Activated T-helper 1 cell treated with anti-CD3 and anti-CD28 coated beads, Interleukin-12 subunit alpha, Interleukin-12 subunit beta, Interleukin-2, Interleukin-4 antibody, amounts not matched to agents 30 ng/mL and 10 ng/mL and 1 ng/mL, durations not matched to agents 14 hours and 24 hours and 36 hours (primary cell): ENCODE results near the gene SCRN2. TPM values are rescaled to one million over a fixed set of nuclear protein-coding genes. Genes with fewer than 3 reads are reported as not detected.

Experiments used
- DNase-seq: peaks from one replicate; pipeline ENCODE4 v3.0.0; 2021; ENCODE audit warnings: low spot score
- H3K27ac Mint-ChIP-seq: one replicate; pipeline ENCODE4 v1.8.0; 2021; ENCODE audit warnings: mild to moderate bottlenecking, mixed read lengths
- H3K27me3 Mint-ChIP-seq: one replicate; pipeline ENCODE4 v1.8.0; 2022; ENCODE audit warnings: mild to moderate bottlenecking, moderate library complexity, mixed read lengths; ENCODE audit not compliant: insufficient read depth
- H3K36me3 Mint-ChIP-seq: one replicate; pipeline ENCODE4 v1.8.0; 2021; ENCODE audit warnings: low read depth, mixed read lengths
- H3K4me1 Mint-ChIP-seq: one replicate; pipeline ENCODE4 v1.8.0; 2021; ENCODE audit warnings: low read depth, mixed read lengths
- H3K4me3 Mint-ChIP-seq: one replicate; pipeline ENCODE4 v1.8.0; 2021; ENCODE audit warnings: mild to moderate bottlenecking, moderate library complexity, mixed read lengths
- H3K9me3 Mint-ChIP-seq: one replicate; pipeline ENCODE4 v1.8.0; 2021; ENCODE audit warnings: mixed read lengths
- intact Hi-C: fragments of 100-400 bp; cut with micrococcal nuclease; formaldehyde crosslinking; loops from one replicate; pipeline ENCODE4 v1.15.1; 2024
- total RNA-seq: library from RNA; stranded (reverse); gene quantifications from 2 replicates; pipeline ENCODE4 v1.2.3, GENCODE V29; 2022

SCRN2 gene
- total RNA-seq, 1 donor from 2014 or later = 26.3 TPM

DNA sequence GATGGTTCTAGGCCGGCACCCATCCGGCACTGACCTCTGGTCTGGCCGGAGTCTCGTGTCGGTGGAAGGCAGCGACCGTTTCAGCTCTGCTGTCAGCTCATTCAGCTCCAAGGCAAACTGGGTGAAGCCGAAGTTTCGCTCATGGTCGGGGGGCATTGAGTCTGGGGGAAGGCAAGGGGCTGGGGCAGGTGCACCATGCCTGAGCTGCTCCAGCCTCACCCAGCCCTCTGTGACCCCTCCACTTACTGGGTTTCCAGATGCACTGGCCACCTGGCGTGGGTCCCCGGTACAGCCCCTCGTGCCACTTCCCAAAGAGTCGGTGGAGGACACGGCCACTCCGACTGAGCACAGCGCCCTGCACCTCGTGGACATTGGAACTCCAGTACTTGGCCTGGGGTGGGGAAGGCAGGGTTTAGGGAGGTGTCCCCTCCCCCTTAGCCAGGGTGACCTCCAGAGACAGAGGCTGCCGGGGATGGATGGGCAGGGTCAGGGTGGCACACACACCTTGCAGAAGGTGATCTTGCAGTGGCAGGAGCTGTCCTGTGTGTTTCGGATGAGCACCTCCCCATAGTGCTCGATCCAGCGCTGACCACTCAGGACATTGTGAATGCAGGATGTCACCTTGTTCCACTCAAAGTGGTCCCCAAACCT is 32.1 kb downstream of the SCRN2 start:
- no peak for DNase-seq
- Mint-ChIP-seq H3K9me3 (no peaks in the 10 kb centered on the region), H3K4me3 (no peak overlapping the region), H3K27ac (no peak overlapping the region), H3K36me3 (peaks cover 26% of the 10 kb centered on the region), H3K27me3 (no peaks in the 10 kb centered on the region), H3K4me1 (peaks cover 17% of the 10 kb centered on the region)
- intact Hi-C loops = no loop called here

DNA sequence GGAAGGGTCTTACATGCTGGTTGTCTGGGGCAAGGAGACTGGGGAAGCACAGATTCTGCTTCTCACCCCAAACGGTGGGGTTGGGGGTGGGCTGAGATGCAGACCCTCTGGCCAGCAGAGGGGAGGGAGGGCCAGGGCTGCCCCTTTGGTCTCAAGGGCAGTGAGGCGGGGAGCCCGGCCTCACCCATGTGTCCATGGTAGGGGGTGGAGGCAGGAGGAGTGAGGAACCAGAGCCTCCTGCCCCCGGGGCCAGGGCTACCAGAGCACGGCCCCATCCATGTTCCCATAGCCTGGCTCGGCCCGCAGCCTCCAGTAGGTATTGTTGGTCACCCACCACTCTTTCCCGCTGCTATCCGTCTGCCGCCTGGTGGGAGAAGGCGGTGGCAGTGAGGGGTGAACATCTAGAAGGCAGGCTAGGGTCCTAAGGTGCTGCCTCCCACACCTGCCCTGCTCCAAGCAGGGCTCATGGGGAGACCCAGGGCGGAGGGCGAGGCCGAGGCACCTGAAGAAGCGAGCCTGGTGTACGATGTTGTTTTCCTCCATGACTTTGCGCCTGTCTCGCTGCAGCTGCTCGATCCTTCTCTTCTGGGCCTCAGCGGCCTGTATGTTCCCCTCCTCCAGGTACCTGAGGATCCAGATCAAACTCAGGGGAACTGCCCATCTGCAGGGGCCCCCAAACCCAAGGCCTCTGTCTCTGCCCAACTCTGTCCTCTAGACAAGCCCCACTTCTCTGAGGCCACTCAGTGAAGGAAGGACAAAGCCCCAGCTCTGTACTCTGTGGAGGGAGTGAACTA is 32.8 kb downstream of the SCRN2 start:
- Mint-ChIP-seq H3K27ac (no peak overlapping the region), H3K27me3 (no peaks in the 10 kb centered on the region), H3K4me3 (no peak overlapping the region), H3K9me3 (no peaks in the 10 kb centered on the region), H3K4me1 (peaks cover 17% of the 10 kb centered on the region), H3K36me3 (peaks cover 26% of the 10 kb centered on the region)
- no peak for DNase-seq
- intact Hi-C loops = no loop called here

DNA sequence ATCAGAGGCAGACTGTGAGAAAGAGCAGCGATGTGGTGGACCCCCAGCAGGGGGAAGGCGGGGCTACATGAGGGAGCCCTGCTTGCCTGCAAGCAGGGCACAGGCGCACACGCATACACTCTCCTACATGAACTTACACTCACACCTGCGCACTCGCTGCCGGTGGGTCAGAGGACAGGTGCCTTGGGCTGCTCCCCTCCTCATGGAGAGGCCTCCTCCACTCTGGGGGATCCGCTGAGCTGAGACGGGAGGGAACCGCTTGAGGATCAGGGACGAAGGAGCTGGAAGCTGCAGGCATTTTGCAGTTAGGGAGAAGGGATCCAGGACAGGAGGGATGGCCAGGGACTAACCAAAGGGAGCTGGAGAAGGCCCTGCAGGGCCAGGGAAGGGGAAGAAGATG is 33.7 kb downstream of the SCRN2 start:
- no peak overlapping the region for H3K4me3 Mint-ChIP-seq
- intact Hi-C loops = no loop called here
- H3K36me3 Mint-ChIP-seq = peaks cover 22% of the 10 kb centered on the region
- H3K27me3 Mint-ChIP-seq = peaks cover 1% of the 10 kb centered on the region
- H3K4me1 Mint-ChIP-seq = peaks cover 20% of the 10 kb centered on the region
- H3K9me3 Mint-ChIP-seq = no peaks in the 10 kb centered on the region
- H3K27ac Mint-ChIP-seq = no peak overlapping the region
- DNase-seq = no peak

DNA sequence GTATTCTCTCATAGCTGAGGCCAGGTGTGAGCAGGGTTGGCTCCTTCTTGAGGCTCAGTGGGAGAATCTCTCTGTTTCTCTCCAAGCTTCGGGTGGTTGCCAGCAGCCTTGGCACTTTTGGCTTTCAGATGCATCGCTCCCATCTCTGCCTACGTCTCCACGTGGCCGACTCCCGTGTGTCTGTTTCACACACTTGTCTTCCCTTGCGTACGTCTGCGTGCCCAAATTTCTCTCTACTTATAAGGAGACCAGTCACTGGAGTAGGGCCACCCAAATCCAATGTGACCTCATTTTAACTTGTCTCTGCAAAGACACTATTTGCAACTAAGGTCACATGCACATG is 34.2 kb downstream of the SCRN2 start:
- intact Hi-C loops = no loop called here
- H3K4me1 Mint-ChIP-seq = peaks cover 22% of the 10 kb centered on the region
- DNase-seq = no peak
- H3K4me3 Mint-ChIP-seq = no peak overlapping the region
- peaks cover 19% of the 10 kb centered on the region for H3K36me3 Mint-ChIP-seq
- no peak overlapping the region for H3K27ac Mint-ChIP-seq
- peaks cover 2% of the 10 kb centered on the region for H3K27me3 Mint-ChIP-seq
- no peaks in the 10 kb centered on the region for H3K9me3 Mint-ChIP-seq

DNA sequence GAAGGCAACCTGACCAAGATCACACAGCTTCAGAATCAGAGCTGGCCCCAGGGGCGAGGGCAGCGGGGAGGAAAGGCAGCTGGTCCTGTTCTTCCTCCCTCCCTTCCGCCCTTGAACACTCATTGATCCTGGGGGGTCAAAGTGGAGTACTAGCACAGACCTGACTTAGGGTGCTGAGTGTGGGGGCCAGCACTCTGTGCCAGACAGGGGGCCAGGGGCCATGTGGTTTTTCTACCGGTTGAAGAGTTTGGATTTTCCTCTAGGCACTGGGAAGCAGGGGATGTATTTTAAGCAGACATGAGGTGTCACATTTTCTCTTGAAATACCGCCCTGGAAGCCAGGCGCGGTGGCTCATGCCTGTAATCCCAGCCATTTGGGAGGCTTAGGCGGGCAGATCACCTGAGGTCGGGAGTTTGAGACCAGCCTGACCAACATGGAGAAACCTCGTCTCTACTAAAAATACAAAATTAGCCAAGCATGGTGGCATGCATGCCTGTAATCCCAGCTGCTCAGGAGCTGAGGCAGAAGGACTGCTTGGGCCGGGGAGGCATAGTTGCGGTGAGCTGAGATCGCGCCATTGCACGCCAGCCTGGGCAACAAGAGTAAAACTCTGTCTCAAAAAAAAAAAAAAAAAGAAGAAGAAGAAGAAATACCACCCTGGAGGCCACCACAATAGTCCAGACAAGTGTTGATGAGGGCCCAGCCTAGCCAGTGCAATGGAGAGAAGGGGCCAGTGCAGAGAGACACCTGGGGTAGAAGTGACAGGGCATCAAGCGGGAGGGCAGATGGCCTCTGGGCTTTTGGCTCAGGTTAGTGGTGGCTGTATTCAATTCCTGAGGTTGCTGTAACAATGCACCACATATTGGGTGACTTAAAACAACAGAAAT is 34.8 kb downstream of the SCRN2 start:
- intact Hi-C loops = no loop called here
- Mint-ChIP-seq H3K9me3 (no peaks in the 10 kb centered on the region), H3K27ac (no peak overlapping the region)

DNA sequence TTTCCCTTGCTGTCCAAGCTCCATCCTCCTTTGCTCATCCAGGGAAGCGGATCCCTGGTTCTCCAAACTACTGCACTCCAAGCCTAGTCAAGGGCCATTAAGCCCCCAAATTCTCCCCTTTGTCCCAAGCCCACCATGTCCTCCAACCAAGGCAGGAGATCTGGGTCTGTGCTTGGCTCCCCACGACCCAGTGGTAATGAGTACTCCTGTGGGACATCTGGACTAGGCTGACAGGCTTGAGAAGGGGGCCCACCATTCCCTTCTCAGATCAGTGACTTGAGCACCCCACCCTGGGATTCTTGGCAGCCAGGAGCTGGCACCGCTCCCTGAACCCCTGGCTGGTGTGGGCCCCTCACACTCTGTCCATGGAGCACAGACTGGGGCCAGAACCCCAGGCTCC is 36.6 kb downstream of the SCRN2 start:
- no peak overlapping the region for H3K27ac Mint-ChIP-seq
- intact Hi-C loops = no loop called here
- H3K4me3 Mint-ChIP-seq = no peak overlapping the region
- H3K36me3 Mint-ChIP-seq = peaks cover 14% of the 10 kb centered on the region
- peaks cover 6% of the 10 kb centered on the region for H3K4me1 Mint-ChIP-seq
- peaks cover 3% of the 10 kb centered on the region for H3K27me3 Mint-ChIP-seq
- no peaks in the 10 kb centered on the region for H3K9me3 Mint-ChIP-seq
- DNase-seq = no peak

More for the DNA sequence above, 34.8 kb downstream of the SCRN2 start:
- DNase-seq = no peak
- peaks cover 2% of the 10 kb centered on the region for H3K27me3 Mint-ChIP-seq
- peaks cover 18% of the 10 kb centered on the region for H3K36me3 Mint-ChIP-seq
- H3K4me3 Mint-ChIP-seq = no peak overlapping the region
- peaks cover 20% of the 10 kb centered on the region for H3K4me1 Mint-ChIP-seq

DNA sequence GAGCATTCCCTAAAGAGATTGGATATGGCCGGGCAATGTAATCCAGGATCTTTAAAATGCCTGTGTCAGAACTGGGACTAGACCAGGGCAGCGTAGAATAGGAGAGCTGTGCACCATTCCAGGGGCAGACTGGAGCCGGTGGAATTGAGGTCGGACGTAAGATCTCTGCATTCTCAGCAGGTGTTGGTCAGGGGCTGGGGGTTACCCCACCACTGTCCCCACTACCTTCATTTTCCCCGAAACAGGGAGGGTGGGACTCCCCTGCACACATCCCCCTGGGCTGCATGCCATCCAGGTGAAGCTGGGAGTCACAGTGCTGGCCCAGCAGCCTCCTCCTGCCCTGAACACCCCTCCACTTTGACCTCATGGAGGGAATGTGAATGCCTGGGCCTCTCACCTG is 37.3 kb downstream of the SCRN2 start:
- intact Hi-C loops = no loop called here

DNA sequence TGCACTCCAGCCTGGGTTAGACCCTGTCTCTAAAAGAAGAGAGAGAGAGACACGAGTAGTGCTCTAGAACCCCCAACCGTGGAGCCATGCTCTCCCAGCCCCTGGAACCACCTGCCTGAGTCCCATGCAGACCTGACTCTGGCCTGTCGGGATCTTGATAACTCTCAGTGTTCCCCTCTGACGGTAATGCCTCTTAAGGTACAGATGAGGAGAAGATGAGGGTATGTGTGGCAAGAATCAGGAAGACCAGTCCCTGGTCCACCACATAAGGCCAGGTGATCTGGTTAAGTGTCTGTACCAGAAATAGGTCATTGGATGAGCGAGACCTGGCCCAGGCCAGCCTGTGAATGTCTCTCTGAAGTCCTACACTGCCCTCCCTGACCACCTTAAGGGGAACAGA is 37.9 kb downstream of the SCRN2 start:
- H3K27me3 Mint-ChIP-seq = peaks cover 5% of the 10 kb centered on the region
- H3K4me3 Mint-ChIP-seq = no peak overlapping the region
- H3K27ac Mint-ChIP-seq = no peak overlapping the region
- DNase-seq = no peak
- no peaks in the 10 kb centered on the region for H3K9me3 Mint-ChIP-seq
- intact Hi-C loops = no loop called here
- peaks cover 10% of the 10 kb centered on the region for H3K36me3 Mint-ChIP-seq
- H3K4me1 Mint-ChIP-seq = peaks cover 6% of the 10 kb centered on the region

More for the DNA sequence above, 37.3 kb downstream of the SCRN2 start:
- peaks cover 6% of the 10 kb centered on the region for H3K4me1 Mint-ChIP-seq
- peaks cover 3% of the 10 kb centered on the region for H3K27me3 Mint-ChIP-seq
- H3K27ac Mint-ChIP-seq = no peak overlapping the region
- H3K4me3 Mint-ChIP-seq = no peak overlapping the region
- H3K36me3 Mint-ChIP-seq = peaks cover 14% of the 10 kb centered on the region
- DNase-seq = no peak
- no peaks in the 10 kb centered on the region for H3K9me3 Mint-ChIP-seq

DNA sequence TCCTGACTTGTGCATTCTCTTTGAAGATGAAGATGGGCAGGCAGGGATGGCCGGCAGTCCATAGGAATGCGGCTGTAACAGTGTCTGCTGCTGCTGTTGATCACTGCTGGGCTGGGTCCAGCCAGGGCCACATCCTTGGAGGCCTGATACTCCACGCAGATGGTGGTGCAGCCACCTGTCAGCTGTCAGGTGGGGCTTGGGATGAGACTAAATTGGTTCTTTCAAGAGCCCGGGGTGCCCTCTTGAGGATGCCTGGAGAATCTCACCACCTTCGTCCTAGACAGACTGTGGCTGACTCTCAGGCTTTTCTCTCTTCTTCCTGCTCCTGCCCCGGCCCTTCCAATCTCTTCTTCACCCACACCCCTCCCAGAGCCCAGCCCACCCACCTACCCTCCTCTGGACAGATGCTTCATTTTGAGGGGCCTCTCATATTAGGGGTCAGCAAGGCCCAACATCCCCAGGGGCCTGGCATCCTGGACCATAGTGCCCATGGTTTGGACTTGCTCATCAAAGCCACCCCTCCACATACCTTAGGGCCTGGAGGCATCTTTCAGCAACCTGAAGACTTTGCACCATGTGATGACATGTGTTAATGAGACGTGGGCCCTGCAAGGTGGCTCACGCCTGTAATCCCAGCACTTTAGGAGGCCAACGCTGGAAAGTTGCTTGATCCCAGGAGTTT is 38.6 kb downstream of the SCRN2 start:
- Mint-ChIP-seq H3K36me3 (peaks cover 8% of the 10 kb centered on the region), H3K4me3 (no peak overlapping the region), H3K4me1 (peaks cover 6% of the 10 kb centered on the region), H3K27me3 (peaks cover 7% of the 10 kb centered on the region), H3K9me3 (no peaks in the 10 kb centered on the region), H3K27ac (no peak overlapping the region)
- intact Hi-C loops = loop anchor here (1.0 kb wide), 3 partner anchors 26 to 138 kb away; no protein-coding TSS in a partner anchor
- peak; percentile 33 for DNase-seq

DNA sequence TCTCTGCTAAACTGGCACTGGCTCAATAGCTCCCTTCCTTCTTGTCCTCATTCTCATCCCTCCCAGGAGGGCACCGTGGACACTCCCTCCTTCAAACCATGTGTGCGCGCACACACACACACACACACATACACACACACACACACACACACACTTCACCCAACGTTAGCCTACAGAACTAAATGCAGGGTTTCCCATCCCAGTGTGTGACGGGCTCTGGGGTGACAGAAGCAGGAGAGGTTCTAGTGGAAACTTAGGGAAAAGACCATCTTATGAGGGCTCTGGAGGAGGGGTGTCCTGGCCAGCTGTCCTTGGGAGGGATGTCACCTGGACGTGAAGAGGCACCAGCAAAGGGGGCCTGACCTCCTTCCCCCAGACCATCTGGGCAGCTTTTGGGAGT is 39.2 kb downstream of the SCRN2 start:
- H3K4me1 Mint-ChIP-seq = peaks cover 6% of the 10 kb centered on the region
- no peak overlapping the region for H3K27ac Mint-ChIP-seq
- intact Hi-C loops = loop anchor here (1.0 kb wide), 3 partner anchors 26 to 138 kb away; no protein-coding TSS in a partner anchor
- no peak overlapping the region for H3K4me3 Mint-ChIP-seq
- no peak for DNase-seq
- no peaks in the 10 kb centered on the region for H3K9me3 Mint-ChIP-seq
- H3K27me3 Mint-ChIP-seq = peaks cover 7% of the 10 kb centered on the region
- peaks cover 4% of the 10 kb centered on the region for H3K36me3 Mint-ChIP-seq

DNA sequence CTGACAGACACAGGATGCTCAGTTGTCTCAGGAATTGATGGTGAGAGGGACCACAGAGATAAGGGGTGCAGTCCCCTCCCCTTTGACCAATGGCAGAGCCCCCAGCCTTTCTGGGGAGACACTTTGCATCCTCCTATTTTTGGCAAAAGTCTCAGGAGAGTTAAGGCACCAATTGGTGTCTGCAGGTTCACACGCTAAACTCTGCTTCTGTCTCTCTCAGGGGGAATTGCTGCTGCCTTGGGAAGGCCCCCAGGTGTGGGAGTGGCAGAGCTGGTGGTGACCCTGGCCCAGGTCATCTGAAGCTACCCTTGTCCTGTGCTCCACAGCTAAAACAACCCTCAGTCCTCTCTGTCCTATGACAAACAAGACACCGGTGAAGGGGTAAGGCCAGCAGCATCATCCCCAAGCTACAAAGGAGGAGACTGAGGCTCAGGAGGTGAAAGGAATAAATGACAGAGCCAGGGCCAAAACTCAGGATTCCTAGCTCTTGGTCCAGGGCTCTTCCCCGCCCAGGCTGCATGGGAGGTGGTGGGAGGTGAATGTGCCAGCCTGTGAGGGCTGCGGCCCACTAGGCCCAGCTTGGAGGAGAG is 39.8 kb downstream of the SCRN2 start:
- H3K4me1 Mint-ChIP-seq = peaks cover 6% of the 10 kb centered on the region
- intact Hi-C loops = no loop called here
- no peak overlapping the region for H3K27ac Mint-ChIP-seq

DNA sequence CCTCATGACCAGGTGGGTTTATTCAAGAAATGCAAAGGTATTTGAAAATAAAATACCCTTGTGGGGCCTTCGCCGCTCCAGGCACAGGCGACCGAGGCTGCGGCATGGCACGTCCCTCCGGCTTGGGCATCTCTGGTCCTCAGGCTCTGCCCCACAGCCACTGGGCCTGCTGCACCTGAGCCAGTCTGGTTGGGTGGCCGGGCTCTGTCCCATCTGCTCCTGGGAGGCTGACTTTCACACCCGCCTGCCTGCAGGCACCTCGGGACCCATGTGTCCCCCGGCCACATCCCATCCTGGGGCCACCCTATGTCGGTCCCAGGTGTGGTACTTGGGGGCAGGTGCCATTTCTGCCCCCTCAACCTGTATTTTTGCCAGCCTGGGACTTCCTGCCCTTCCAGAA is 40.4 kb downstream of the SCRN2 start:
- Mint-ChIP-seq H3K27me3 (peaks cover 7% of the 10 kb centered on the region), H3K9me3 (no peaks in the 10 kb centered on the region), H3K27ac (no peak overlapping the region), H3K4me3 (no peak overlapping the region), H3K4me1 (peaks cover 6% of the 10 kb centered on the region), H3K36me3 (no peaks in the 10 kb centered on the region)
- intact Hi-C loops = no loop called here
- DNase-seq = no peak

More for the DNA sequence above, 39.8 kb downstream of the SCRN2 start:
- Mint-ChIP-seq H3K9me3 (no peaks in the 10 kb centered on the region), H3K36me3 (no peaks in the 10 kb centered on the region), H3K27me3 (peaks cover 7% of the 10 kb centered on the region), H3K4me3 (no peak overlapping the region)
- no peak for DNase-seq
